H9 (cell line): ENCODE results near the gene VARS1. TPM values are rescaled to one million over a fixed set of nuclear protein-coding genes. Genes with fewer than 3 reads are reported as not detected.

Source experiments
- DNase-seq: peaks from one replicate; pipeline ENCODE4 v3.0.0-alpha.2; 2017
- H2AFZ ChIP-seq: one replicate; pipeline ENCODE4 v1.6.1; 2013; ENCODE audit warnings: mild to moderate bottlenecking, low read length, control low read depth, moderate library complexity
- H2AK5ac ChIP-seq: 2 replicates; pipeline ENCODE4 v1.6.1; 2013; ENCODE audit warnings: low read length, control low read depth, mixed read lengths; ENCODE audit not compliant: insufficient read length
- H2BK120ac ChIP-seq: one replicate; pipeline ENCODE4 v1.6.1; 2013; ENCODE audit warnings: low read depth, mild to moderate bottlenecking, low read length, control low read depth, inconsistent platforms; ENCODE audit not compliant: poor library complexity, severe bottlenecking
- H2BK12ac ChIP-seq: 2 replicates; pipeline ENCODE4 v1.6.1; 2013; ENCODE audit warnings: low read length, control low read depth, mixed read lengths, low read depth; ENCODE audit not compliant: insufficient read length
- H2BK15ac ChIP-seq: 2 replicates; pipeline ENCODE4 v1.6.1; 2013; ENCODE audit warnings: low read depth, low read length, control low read depth
- H2BK20ac ChIP-seq: one replicate; pipeline ENCODE4 v1.6.1; 2013; ENCODE audit warnings: low read depth, mild to moderate bottlenecking, low read length, control low read depth, inconsistent platforms; ENCODE audit not compliant: poor library complexity, severe bottlenecking
- H2BK5ac ChIP-seq: 2 replicates; pipeline ENCODE4 v1.6.1; 2013; ENCODE audit warnings: low read length, control low read depth, mixed read lengths; ENCODE audit not compliant: insufficient read length
- H3K14ac ChIP-seq: 2 replicates; pipeline ENCODE4 v1.6.1; 2013; ENCODE audit warnings: low read length, control low read depth; ENCODE audit not compliant: insufficient read depth
- H3K18ac ChIP-seq: 2 replicates; pipeline ENCODE4 v1.6.1; 2013; ENCODE audit warnings: low read depth, mild to moderate bottlenecking, mixed read lengths, low read length, control low read depth; ENCODE audit not compliant: insufficient read length
- H3K23ac ChIP-seq: 2 replicates; pipeline ENCODE4 v1.6.1; 2013; ENCODE audit warnings: low read length, control low read depth, mixed read lengths, low read depth; ENCODE audit not compliant: insufficient read length
- H3K23me2 ChIP-seq: 2 replicates; pipeline ENCODE4 v1.6.1; 2013; ENCODE audit warnings: low read depth, mild to moderate bottlenecking, mixed read lengths, low read length, control low read depth; ENCODE audit not compliant: insufficient read length, poor library complexity, severe bottlenecking
- H3K27ac ChIP-seq: 2 replicates; pipeline ENCODE4 v1.5.1; 2013; ENCODE audit warnings: low read length, control low read depth, mixed read lengths, low read depth; ENCODE audit not compliant: insufficient read length
- H3K27me3 ChIP-seq: 2 replicates; pipeline ENCODE4 v1.6.1; 2013; ENCODE audit warnings: low read length, control low read depth, inconsistent platforms; ENCODE audit not compliant: insufficient read depth
- H3K4ac ChIP-seq: 2 replicates; pipeline ENCODE4 v1.6.1; 2013; ENCODE audit warnings: low read depth, mild to moderate bottlenecking, control low read depth, inconsistent platforms, low read length, moderate library complexity
- H3K4me1 ChIP-seq: 2 replicates; pipeline ENCODE4 v1.6.1; 2013; ENCODE audit warnings: low read length, control low read depth, inconsistent platforms; ENCODE audit not compliant: insufficient read depth
- H3K4me2 ChIP-seq: 2 replicates; pipeline ENCODE4 v1.6.1; 2013; ENCODE audit warnings: low read length, control low read depth, mixed read lengths; ENCODE audit not compliant: insufficient read length, insufficient read depth
- H3K56ac ChIP-seq: 2 replicates; pipeline ENCODE4 v1.6.1; 2013; ENCODE audit warnings: low read depth, mild to moderate bottlenecking, mixed read lengths, low read length, control low read depth; ENCODE audit not compliant: insufficient read length
- H3K79me1 ChIP-seq: 2 replicates; pipeline ENCODE4 v1.6.1; 2013; ENCODE audit warnings: low read depth, mild to moderate bottlenecking, moderate library complexity, low read length, control low read depth, inconsistent platforms; ENCODE audit not compliant: insufficient read depth, poor library complexity, severe bottlenecking
- H3K79me2 ChIP-seq: 2 replicates; pipeline ENCODE4 v1.6.1; 2013; ENCODE audit warnings: low read length, control low read depth, inconsistent platforms; ENCODE audit not compliant: insufficient read depth
- H3K9ac ChIP-seq: 2 replicates; pipeline ENCODE4 v1.6.1; 2013; ENCODE audit warnings: low read length, control low read depth, mixed read lengths; ENCODE audit not compliant: insufficient read length; ENCODE audit errors: extremely low read depth
- H3K9me3 ChIP-seq: one replicate; pipeline ENCODE4 v1.6.1; 2013; ENCODE audit warnings: low read depth, low read length, inconsistent platforms; ENCODE audit not compliant: control insufficient read depth
- H3T11ph ChIP-seq: one replicate; pipeline ENCODE4 v1.6.1; 2013; ENCODE audit warnings: mild to moderate bottlenecking, low read length, control low read depth, inconsistent platforms
- H4K20me1 ChIP-seq: one replicate; pipeline ENCODE4 v1.6.1; 2013; ENCODE audit not compliant: control insufficient read depth, insufficient read length, insufficient read depth
- H4K5ac ChIP-seq: 2 replicates; pipeline ENCODE4 v1.6.1; 2013; ENCODE audit warnings: low read depth, mild to moderate bottlenecking, mixed read lengths, low read length, control low read depth; ENCODE audit not compliant: insufficient read length
- H4K8ac ChIP-seq: replicated peaks from 2 replicates; pipeline ENCODE4 v1.6.1; 2013; ENCODE audit warnings: low read length, control low read depth, mixed read lengths, low read depth; ENCODE audit not compliant: insufficient read length
- H4K91ac ChIP-seq: 2 replicates; pipeline ENCODE4 v1.6.1; 2013; ENCODE audit warnings: low read depth, mild to moderate bottlenecking, moderate library complexity, mixed read lengths, low read length, control low read depth; ENCODE audit not compliant: insufficient read length
- H3K27ac Mint-ChIP-seq, 3 experiments: 2 replicates in 2 of 3; 3 replicates in 1 of 3; pipeline ENCODE4 v1.8.0; 2020 to 2021; ENCODE audit warnings: mixed read lengths in 3 of 3, mild to moderate bottlenecking in 1 of 3, moderate library complexity in 1 of 3
- H3K27me3 Mint-ChIP-seq: 2 replicates; pipeline ENCODE4 v1.8.0; 2021; ENCODE audit warnings: low read depth, mild to moderate bottlenecking, moderate library complexity, mixed read lengths
- H3K36me3 Mint-ChIP-seq, 3 experiments: 2 replicates in 2 of 3; 3 replicates in 1 of 3; pipeline ENCODE4 v1.8.0; 2020 to 2021; ENCODE audit warnings: low read depth in 3 of 3, mixed read lengths in 3 of 3; ENCODE audit not compliant: insufficient read depth in 1 of 3
- H3K4me1 Mint-ChIP-seq, 2 experiments: 2 replicates each; pipeline ENCODE4 v1.8.0; 2020; ENCODE audit warnings: mixed read lengths in 2 of 2
- H3K4me3 Mint-ChIP-seq, 2 experiments: 2 replicates in 1 of 2; 3 replicates in 1 of 2; pipeline ENCODE4 v1.8.0; 2020 to 2021; ENCODE audit warnings: mild to moderate bottlenecking in 2 of 2, mixed read lengths in 2 of 2, moderate library complexity in 1 of 2
- H3K9me3 Mint-ChIP-seq, 2 experiments: 2 replicates in 1 of 2; 3 replicates in 1 of 2; pipeline ENCODE4 v1.8.0; 2020; ENCODE audit warnings: mild to moderate bottlenecking in 2 of 2, mixed read lengths in 2 of 2, moderate library complexity in 1 of 2
- WGBS: extraction: QIAGEN DNeasy Blood & Tissue Kit; methylation state at CpG from one replicate; pipeline ENCODE4 v1.1.7; 2013; ENCODE audit warnings: missing lambda C conversion rate, low lambda C conversion rate, mixed read lengths; ENCODE audit not compliant: insufficient read length; ENCODE audit errors: extremely low coverage; 5-methylcytosine and 5-hydroxymethylcytosine counted together
- total RNA-seq: library from RNA; stranded (reverse); gene quantifications from 2 replicates; pipeline ENCODE4 v1.2.1, GENCODE V29; 2021
- TF ChIP-seq, protein P1 (sequence below): fragments of 200-600 bp; sonication (generic); conservative IDR thresholded peaks from 3 replicates; pipeline ENCODE4 v1.8.0; 2021; ENCODE audit warnings: antibody characterized with exemption, mild to moderate bottlenecking

Gene VARS1
- total RNA-seq, 1 experiment from 2014 or later: 154 TPM

DNA sequence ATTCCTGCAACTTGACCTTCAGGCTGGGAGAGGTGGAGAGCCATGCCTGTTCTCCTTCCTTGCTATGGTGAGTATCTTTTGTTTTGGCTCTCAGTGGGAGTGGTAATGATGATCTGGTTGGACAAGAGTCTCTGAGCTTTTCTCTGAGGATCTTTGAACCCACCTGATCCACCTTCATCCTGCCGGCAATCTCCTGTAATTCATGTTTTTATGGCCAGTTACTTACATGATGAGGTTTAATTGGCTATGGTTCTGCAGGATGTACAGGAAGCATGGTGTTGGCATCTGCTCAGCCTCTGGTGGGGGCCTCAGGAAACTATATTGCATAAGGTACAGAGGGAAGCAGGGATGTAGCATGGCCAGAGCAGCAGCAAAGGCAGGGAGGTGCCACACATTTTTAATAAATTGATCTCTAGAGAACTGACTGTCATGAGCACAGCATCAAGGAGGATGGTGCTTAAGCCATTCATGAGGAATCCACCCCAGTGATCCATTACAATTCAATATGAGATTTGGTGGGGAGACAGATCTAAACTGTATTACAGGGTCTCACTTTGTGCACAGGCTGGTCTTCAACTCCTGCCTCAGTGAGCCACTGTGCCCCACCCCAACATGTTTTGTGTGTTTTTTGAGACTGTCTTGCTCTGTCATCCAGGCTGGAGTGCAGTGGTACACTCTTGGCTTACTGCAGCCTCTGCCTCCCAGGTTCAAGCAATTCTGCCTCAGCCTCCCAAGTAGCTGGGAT lies 42.0 kb upstream of the VARS1 start:
- Histone ChIP-seq H3K14ac (no peak overlapping the region), H3K4me2 (peak overlapping the region; percentile 90), H3K79me2 (peaks cover 20% of the 10 kb centered on the region; the same call in 1 of the 2 replicates), H3K27me3 (no peaks in the 10 kb centered on the region), H2BK12ac (no peak overlapping the region), H4K5ac (no peak overlapping the region), H2AK5ac (no peak overlapping the region), H3K79me1 (peaks cover 3% of the 10 kb centered on the region), H3K4ac (no peak overlapping the region), H2BK120ac (no peak overlapping the region), H3K4me1 (no peaks in the 10 kb centered on the region), H4K91ac (no peak overlapping the region), H3K18ac (no peak overlapping the region), H3T11ph (no peak overlapping the region), H4K20me1 (peaks cover 2% of the 10 kb centered on the region), H2BK5ac (no peak overlapping the region), H3K9me3 (no peaks in the 10 kb centered on the region), H3K23ac (no peak overlapping the region), H3K23me2 (peaks cover 27% of the 10 kb centered on the region), H3K27ac (peak overlapping the region; percentile 58), H3K56ac (no peak overlapping the region), H2BK20ac (no peak overlapping the region), H3K9ac (peak overlapping the region; percentile 73), H2AFZ (no peak overlapping the region), H4K8ac (no peak overlapping the region), H2BK15ac (no peak overlapping the region)
- peaks cover 61 to 67% (median 61%) of the 10 kb centered on the region in 3 experiments for H3K36me3 Mint-ChIP-seq
- peak overlapping the region; percentile 98 to 100 for H3K4me3 Mint-ChIP-seq
- peaks cover 13 to 22% of the 10 kb centered on the region in 2 experiments for H3K4me1 Mint-ChIP-seq
- peaks cover 0 to 6% of the 10 kb centered on the region in 2 experiments; a peak in 2 of 5 replicates for H3K9me3 Mint-ChIP-seq
- peak overlapping the region; percentile 18 to 99 (median 51); a peak in 6 of 7 replicates for H3K27ac Mint-ChIP-seq
- no peaks in the 10 kb centered on the region for H3K27me3 Mint-ChIP-seq
- no CpG with 5 or more reads among the region's 1 CpG for WGBS
- TF ChIP-seq, protein P1, sequence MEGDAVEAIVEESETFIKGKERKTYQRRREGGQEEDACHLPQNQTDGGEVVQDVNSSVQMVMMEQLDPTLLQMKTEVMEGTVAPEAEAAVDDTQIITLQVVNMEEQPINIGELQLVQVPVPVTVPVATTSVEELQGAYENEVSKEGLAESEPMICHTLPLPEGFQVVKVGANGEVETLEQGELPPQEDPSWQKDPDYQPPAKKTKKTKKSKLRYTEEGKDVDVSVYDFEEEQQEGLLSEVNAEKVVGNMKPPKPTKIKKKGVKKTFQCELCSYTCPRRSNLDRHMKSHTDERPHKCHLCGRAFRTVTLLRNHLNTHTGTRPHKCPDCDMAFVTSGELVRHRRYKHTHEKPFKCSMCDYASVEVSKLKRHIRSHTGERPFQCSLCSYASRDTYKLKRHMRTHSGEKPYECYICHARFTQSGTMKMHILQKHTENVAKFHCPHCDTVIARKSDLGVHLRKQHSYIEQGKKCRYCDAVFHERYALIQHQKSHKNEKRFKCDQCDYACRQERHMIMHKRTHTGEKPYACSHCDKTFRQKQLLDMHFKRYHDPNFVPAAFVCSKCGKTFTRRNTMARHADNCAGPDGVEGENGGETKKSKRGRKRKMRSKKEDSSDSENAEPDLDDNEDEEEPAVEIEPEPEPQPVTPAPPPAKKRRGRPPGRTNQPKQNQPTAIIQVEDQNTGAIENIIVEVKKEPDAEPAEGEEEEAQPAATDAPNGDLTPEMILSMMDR: no peak
- DNase-seq: no peak
